IPS-20b (cell line): ENCODE data around the gene SEPTIN2.
A peak's percentile ranks its signal among the peaks of the same experiment; 100 is the strongest.

Source experiments
- H3K27ac ChIP-seq: one replicate; pipeline ENCODE4 v1.5.1; 2013; ENCODE audit warnings: low read length
- H3K27me3 ChIP-seq: 2 replicates; pipeline ENCODE4 v1.6.1; 2013; ENCODE audit warnings: mild to moderate bottlenecking, low read length, inconsistent platforms; ENCODE audit not compliant: insufficient read depth
- H3K36me3 ChIP-seq: 2 replicates; pipeline ENCODE4 v1.6.1; 2013; ENCODE audit warnings: low read depth, mild to moderate bottlenecking, inconsistent platforms, low read length, moderate library complexity; ENCODE audit not compliant: insufficient read depth
- H3K4me1 ChIP-seq: 2 replicates; pipeline ENCODE4 v1.6.1; 2013; ENCODE audit warnings: mild to moderate bottlenecking, control low read depth, inconsistent platforms, low read length, moderate library complexity; ENCODE audit not compliant: insufficient read depth
- H3K4me3 ChIP-seq: 2 replicates; pipeline ENCODE4 v1.5.1; 2013; ENCODE audit warnings: mild to moderate bottlenecking, low read length, inconsistent platforms
- H3K9ac ChIP-seq: 2 replicates; pipeline ENCODE4 v1.6.1; 2013; ENCODE audit warnings: low read depth, mild to moderate bottlenecking, inconsistent platforms, low read length, moderate library complexity
- H3K9me3 ChIP-seq: 2 replicates; pipeline ENCODE4 v1.6.1; 2013; ENCODE audit warnings: mild to moderate bottlenecking, low read depth, low read length, inconsistent platforms; ENCODE audit not compliant: insufficient read depth

Gene SEPTIN2

GRCh38 chr2:241339839-241340630, 24.3 kb downstream of the SEPTIN2 start:
- no peak overlapping the region for H3K9ac ChIP-seq
- H3K27ac ChIP-seq = no peak overlapping the region
- H3K4me3 ChIP-seq = no peak overlapping the region
- no peaks in the 10 kb centered on the region for H3K27me3 ChIP-seq
- H3K36me3 ChIP-seq = peaks cover 94% of the 10 kb centered on the region
- H3K9me3 ChIP-seq = no peaks in the 10 kb centered on the region
- no peaks in the 10 kb centered on the region for H3K4me1 ChIP-seq

GRCh38 chr2:241340631-241341163, 25.0 kb downstream of the SEPTIN2 start:
- no peak overlapping the region for H3K9ac ChIP-seq
- no peaks in the 10 kb centered on the region for H3K9me3 ChIP-seq
- H3K27ac ChIP-seq = no peak overlapping the region
- no peaks in the 10 kb centered on the region for H3K4me1 ChIP-seq
- H3K36me3 ChIP-seq = peaks cover 94% of the 10 kb centered on the region
- H3K4me3 ChIP-seq = no peak overlapping the region
- H3K27me3 ChIP-seq = no peaks in the 10 kb centered on the region

GRCh38 chr2:241344925-241345651, 29.4 kb downstream of the SEPTIN2 start:
- H3K4me3 ChIP-seq = no peak overlapping the region
- no peaks in the 10 kb centered on the region for H3K4me1 ChIP-seq
- peaks cover 99% of the 10 kb centered on the region for H3K36me3 ChIP-seq
- no peaks in the 10 kb centered on the region for H3K27me3 ChIP-seq
- H3K9ac ChIP-seq = no peak overlapping the region
- no peak overlapping the region for H3K27ac ChIP-seq
- H3K9me3 ChIP-seq = no peaks in the 10 kb centered on the region

- H3K27ac ChIP-seq = no peak overlapping the region
- H3K4me3 ChIP-seq = no peak overlapping the region
- no peak overlapping the region for H3K9ac ChIP-seq
- no peaks in the 10 kb centered on the region for H3K27me3 ChIP-seq
- H3K4me1 ChIP-seq = peaks cover 6% of the 10 kb centered on the region; the same call in 1 of the 2 replicates
- peaks cover 97% of the 10 kb centered on the region for H3K36me3 ChIP-seq
- no peaks in the 10 kb centered on the region for H3K9me3 ChIP-seq
These were observed 34.2 kb downstream of the SEPTIN2 start for GRCh38 chr2:241349941-241350340.

GRCh38 chr2:241350530-241350877, 34.8 kb downstream of the SEPTIN2 start:
- H3K9me3 ChIP-seq = no peaks in the 10 kb centered on the region
- no peaks in the 10 kb centered on the region for H3K27me3 ChIP-seq
- H3K9ac ChIP-seq = no peak overlapping the region
- H3K4me1 ChIP-seq = peaks cover 7% of the 10 kb centered on the region; the same call in 1 of the 2 replicates
- H3K36me3 ChIP-seq = peaks cover 92% of the 10 kb centered on the region
- H3K4me3 ChIP-seq = no peak overlapping the region
- H3K27ac ChIP-seq = no peak overlapping the region

GRCh38 chr2:241350878-241351639, 35.3 kb downstream of the SEPTIN2 start:
- Histone ChIP-seq H3K4me3 (no peak overlapping the region), H3K27ac (no peak overlapping the region), H3K9ac (no peak overlapping the region), H3K27me3 (no peaks in the 10 kb centered on the region), H3K36me3 (peaks cover 86% of the 10 kb centered on the region), H3K9me3 (no peaks in the 10 kb centered on the region), H3K4me1 (peaks cover 7% of the 10 kb centered on the region; the same call in 1 of the 2 replicates)

- Histone ChIP-seq H3K36me3 (peaks cover 80% of the 10 kb centered on the region), H3K4me1 (peaks cover 7% of the 10 kb centered on the region; the same call in 1 of the 2 replicates), H3K27ac (no peak overlapping the region), H3K9ac (no peak overlapping the region), H3K4me3 (no peak overlapping the region), H3K9me3 (no peaks in the 10 kb centered on the region), H3K27me3 (no peaks in the 10 kb centered on the region)
These were observed 35.9 kb downstream of the SEPTIN2 start for GRCh38 chr2:241351640-241352031.

- H3K27ac ChIP-seq = no peak overlapping the region
- H3K27me3 ChIP-seq = no peaks in the 10 kb centered on the region
- no peaks in the 10 kb centered on the region for H3K9me3 ChIP-seq
- no peak overlapping the region; the same call in 1 of the 2 replicates for H3K9ac ChIP-seq
- peaks cover 74% of the 10 kb centered on the region for H3K36me3 ChIP-seq
- H3K4me3 ChIP-seq = no peak overlapping the region
- peaks cover 12% of the 10 kb centered on the region for H3K4me1 ChIP-seq
These were observed 36.5 kb downstream of the SEPTIN2 start for GRCh38 chr2:241352227-241352626.

- Histone ChIP-seq H3K36me3 (peaks cover 47% of the 10 kb centered on the region), H3K4me1 (peaks cover 14% of the 10 kb centered on the region), H3K9me3 (no peaks in the 10 kb centered on the region), H3K27ac (peak overlapping the region; percentile 27), H3K4me3 (peak overlapping the region; percentile 74), H3K9ac (peak overlapping the region; percentile 73; the same call in 1 of the 2 replicates), H3K27me3 (no peaks in the 10 kb centered on the region)
These were observed 39.2 kb downstream of the SEPTIN2 start for GRCh38 chr2:241354668-241355658.

- H3K36me3 ChIP-seq = peaks cover 34% of the 10 kb centered on the region
- H3K27me3 ChIP-seq = no peaks in the 10 kb centered on the region
- H3K4me3 ChIP-seq = peak within 1 kb of the TSS; percentile 79
- H3K27ac ChIP-seq = peak within 1 kb of the TSS; percentile 27
- H3K9ac ChIP-seq = peak within 1 kb of the TSS; percentile 81
- no peaks in the 10 kb centered on the region for H3K9me3 ChIP-seq
- peaks cover 14% of the 10 kb centered on the region for H3K4me1 ChIP-seq
These were observed 40.5 kb downstream of the SEPTIN2 start, which contains the start of gene FARP2 for GRCh38 chr2:241355983-241356870. Gene FARP2, plus strand, starts transcription at chr2:241356285. Its CDS starts 16,823 bp downstream, at chr2:241373108.
